Lung (tissue), 12 donors: ENCODE data around the gene ADGRL2. TPM values are rescaled to one million over a fixed set of nuclear protein-coding genes. Genes with fewer than 3 reads are reported as not detected.

Experiments used
- ATAC-seq: fragments of 200-7000 bp; cut with Tn5 transposase; one replicate; pipeline ENCODE4 v1.9.1; 2020; ENCODE audit warnings: moderate number of reproducible peaks; ENCODE audit not compliant: insufficient read depth, low FRiP score
- DNase-seq, 3 donors: peaks; one replicate each; pipeline ENCODE4 v3.0.0-alpha.2; 2013 to 2017
- H3K27ac ChIP-seq, 2 donors: one replicate each; pipeline ENCODE4 v1.5.1; 2013; ENCODE audit warnings: mild to moderate bottlenecking in 2 of 2, moderate library complexity in 2 of 2, control low read depth in 1 of 2, inconsistent platforms in 1 of 2, low read depth in 1 of 2, low read length in 1 of 2
- H3K27me3 ChIP-seq, 3 donors: one replicate each; pipeline ENCODE4 v1.5.1; 2013; ENCODE audit warnings: low read length in 2 of 3; ENCODE audit not compliant: control insufficient read depth in 3 of 3, insufficient read depth in 3 of 3
- H3K36me3 ChIP-seq, 4 donors: one replicate each; pipeline ENCODE4 v1.5.1; 2013; ENCODE audit warnings: low read length in 4 of 4, mild to moderate bottlenecking in 1 of 4, moderate library complexity in 1 of 4; ENCODE audit not compliant: control insufficient read depth in 4 of 4, insufficient read depth in 4 of 4
- H3K4me1 ChIP-seq, 5 donors: one replicate each; pipeline ENCODE4 v1.5.1; 2013; ENCODE audit warnings: low read length in 5 of 5, mild to moderate bottlenecking in 2 of 5, moderate library complexity in 1 of 5; ENCODE audit not compliant: control insufficient read depth in 5 of 5, insufficient read depth in 5 of 5
- H3K4me3 ChIP-seq: one replicate; pipeline ENCODE4 v1.5.1; 2013; ENCODE audit warnings: mild to moderate bottlenecking, control low read depth, moderate library complexity
- H3K9ac ChIP-seq, 2 donors: one replicate each; pipeline ENCODE4 v1.5.1; 2013; ENCODE audit warnings: low read length in 2 of 2, control low read depth in 1 of 2; ENCODE audit not compliant: insufficient read depth in 1 of 2
- H3K9me3 ChIP-seq, 4 donors: one replicate each; pipeline ENCODE4 v1.5.1; 2013; ENCODE audit warnings: low read length in 3 of 4, mild to moderate bottlenecking in 1 of 4, moderate library complexity in 1 of 4; ENCODE audit not compliant: control insufficient read depth in 4 of 4, insufficient read depth in 3 of 4
- WGBS, 2 donors: extraction: QIAGEN DNeasy Blood & Tissue Kit; methylation state at CpG; one replicate each; pipeline ENCODE4 v1.1.7; 2013; 5-methylcytosine and 5-hydroxymethylcytosine counted together
- polyA plus RNA-seq, 2 donors: library from polyadenylated mRNA; stranded (reverse); fragments of 200-250 nt; gene quantifications; one replicate each; pipeline ENCODE4 v1.2.1, GENCODE V29; 2013
- total RNA-seq, 2 donors: library from RNA; depleted of rRNA in 1 of 2; stranded (reverse); fragments of >200 nt in 1 of 2; gene quantifications; one replicate each; pipeline ENCODE4 v1.2.1, GENCODE V29; 2014 to 2021
- TF ChIP-seq, protein P1 (sequence below): IDR thresholded peaks from 2 replicates; pipeline ENCODE4 v1.5.1; 2012; ENCODE audit warnings: mild to moderate bottlenecking; ENCODE audit errors: control extremely low read depth, extremely low read depth
- donor health status: control.
- donor health status: control.
- donor health status: Bipolar disorder and iron deficiency.
- donor health status: healthy.
- donor health status: DM: yes; HTN: yes; CAD: no.

The ADGRL2 gene
- total and polyA plus RNA-seq, 4 donors, result 32.5 to 421 (median 72.1) TPM

DNA sequence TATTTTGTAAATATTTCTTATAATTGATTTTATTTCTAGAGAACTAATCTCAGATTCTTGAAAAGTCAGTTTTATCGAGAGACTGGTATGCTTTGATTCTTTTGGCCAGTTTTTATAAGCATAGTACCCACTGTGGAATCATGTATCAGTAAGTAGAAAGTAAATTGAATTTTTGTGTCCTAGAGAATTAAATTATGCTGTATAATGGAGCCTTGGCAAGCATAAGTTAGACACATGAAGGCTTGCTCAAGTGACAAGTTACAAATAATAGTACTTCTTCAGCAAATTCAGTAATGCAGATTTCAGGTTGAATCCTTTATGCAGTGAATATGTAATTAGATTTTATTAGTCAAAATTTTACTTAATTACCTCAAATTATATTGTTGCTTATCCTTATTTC lies 40.1 kb downstream of the ADGRL2 start:
- ATAC-seq (no peak), DNase-seq (no peak)
- Histone ChIP-seq H3K27me3 (no peaks in the 10 kb centered on the region), H3K27ac (no peak overlapping the region), H3K4me3 (no peak overlapping the region), H3K4me1 (peaks cover 0 to 7% (median 4%) of the 10 kb centered on the region in 5 donors), H3K36me3 (peaks cover 0 to 5% (median under 1%) of the 10 kb centered on the region in 4 donors), H3K9ac (no peak overlapping the region), H3K9me3 (no peaks in the 10 kb centered on the region)
- 90 to 93% methylated on average over 1 of the region's 1 CpG for WGBS, 2 donors
- TF ChIP-seq, protein P1, sequence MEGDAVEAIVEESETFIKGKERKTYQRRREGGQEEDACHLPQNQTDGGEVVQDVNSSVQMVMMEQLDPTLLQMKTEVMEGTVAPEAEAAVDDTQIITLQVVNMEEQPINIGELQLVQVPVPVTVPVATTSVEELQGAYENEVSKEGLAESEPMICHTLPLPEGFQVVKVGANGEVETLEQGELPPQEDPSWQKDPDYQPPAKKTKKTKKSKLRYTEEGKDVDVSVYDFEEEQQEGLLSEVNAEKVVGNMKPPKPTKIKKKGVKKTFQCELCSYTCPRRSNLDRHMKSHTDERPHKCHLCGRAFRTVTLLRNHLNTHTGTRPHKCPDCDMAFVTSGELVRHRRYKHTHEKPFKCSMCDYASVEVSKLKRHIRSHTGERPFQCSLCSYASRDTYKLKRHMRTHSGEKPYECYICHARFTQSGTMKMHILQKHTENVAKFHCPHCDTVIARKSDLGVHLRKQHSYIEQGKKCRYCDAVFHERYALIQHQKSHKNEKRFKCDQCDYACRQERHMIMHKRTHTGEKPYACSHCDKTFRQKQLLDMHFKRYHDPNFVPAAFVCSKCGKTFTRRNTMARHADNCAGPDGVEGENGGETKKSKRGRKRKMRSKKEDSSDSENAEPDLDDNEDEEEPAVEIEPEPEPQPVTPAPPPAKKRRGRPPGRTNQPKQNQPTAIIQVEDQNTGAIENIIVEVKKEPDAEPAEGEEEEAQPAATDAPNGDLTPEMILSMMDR, result no peak

DNA sequence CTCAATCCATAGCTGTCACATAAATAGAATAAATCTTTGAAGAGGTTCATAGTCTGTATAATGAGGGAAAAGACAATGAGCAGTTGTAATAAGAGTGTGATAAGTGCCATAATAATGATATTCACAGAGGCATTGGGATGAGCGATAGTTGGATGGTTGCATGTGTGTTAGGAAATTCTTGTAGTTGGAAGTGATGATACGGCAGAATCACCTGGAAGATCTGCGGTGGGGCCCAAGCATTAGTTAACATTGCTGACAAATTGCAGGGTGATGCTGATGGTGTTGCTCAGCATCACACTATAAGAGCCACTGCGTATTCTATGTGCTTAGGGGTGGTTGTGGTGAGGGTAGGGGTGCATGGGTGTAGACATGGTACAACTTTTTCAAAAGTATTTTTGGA lies 41.1 kb downstream of the ADGRL2 start:
- TF ChIP-seq, protein P1, result no peak
- 68 to 72% methylated on average over 4 of the region's 4 CpGs for WGBS, 2 donors
- Histone ChIP-seq H3K9ac (no peak overlapping the region), H3K27ac (no peak overlapping the region), H3K36me3 (peaks cover 0 to 5% (median under 1%) of the 10 kb centered on the region in 4 donors), H3K27me3 (no peaks in the 10 kb centered on the region), H3K4me1 (peaks cover 0 to 3% (median 0%) of the 10 kb centered on the region in 5 donors), H3K4me3 (no peak overlapping the region), H3K9me3 (no peaks in the 10 kb centered on the region)
- ATAC-seq, result no peak
- DNase-seq, result no peak

DNA sequence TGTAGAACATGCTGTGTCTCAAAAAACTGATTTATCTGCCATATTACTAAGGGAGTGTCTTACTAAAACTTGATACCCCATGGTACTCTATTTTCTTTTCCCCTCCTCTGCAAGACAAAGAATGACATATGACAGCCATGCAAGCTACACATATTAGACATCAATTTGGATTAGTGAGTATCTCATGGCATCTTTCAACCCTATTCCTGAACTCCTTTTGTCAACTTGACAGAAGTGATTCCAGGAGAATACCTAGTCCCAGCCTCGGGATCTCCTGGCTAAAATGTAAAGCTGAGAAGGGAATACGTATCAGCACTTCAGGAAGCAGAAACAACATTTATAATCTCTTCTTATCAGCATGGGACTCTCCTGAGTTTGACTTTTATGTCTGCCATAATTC lies 43.7 kb downstream of the ADGRL2 start:
- 69 to 77% methylated on average over 2 of the region's 2 CpGs for WGBS, 2 donors
- H3K27me3 ChIP-seq, result no peaks in the 10 kb centered on the region
- peaks cover 0 to 14% (median 0%) of the 10 kb centered on the region in 5 donors for H3K4me1 ChIP-seq
- DNase-seq (no peak), ATAC-seq (no peak)
- no peak overlapping the region for H3K27ac ChIP-seq
- H3K4me3 ChIP-seq, result no peak overlapping the region
- no peak overlapping the region for H3K9ac ChIP-seq
- TF ChIP-seq, protein P1, result no peak
- peaks cover 0 to 5% (median under 1%) of the 10 kb centered on the region in 4 donors for H3K36me3 ChIP-seq
- no peaks in the 10 kb centered on the region for H3K9me3 ChIP-seq

DNA sequence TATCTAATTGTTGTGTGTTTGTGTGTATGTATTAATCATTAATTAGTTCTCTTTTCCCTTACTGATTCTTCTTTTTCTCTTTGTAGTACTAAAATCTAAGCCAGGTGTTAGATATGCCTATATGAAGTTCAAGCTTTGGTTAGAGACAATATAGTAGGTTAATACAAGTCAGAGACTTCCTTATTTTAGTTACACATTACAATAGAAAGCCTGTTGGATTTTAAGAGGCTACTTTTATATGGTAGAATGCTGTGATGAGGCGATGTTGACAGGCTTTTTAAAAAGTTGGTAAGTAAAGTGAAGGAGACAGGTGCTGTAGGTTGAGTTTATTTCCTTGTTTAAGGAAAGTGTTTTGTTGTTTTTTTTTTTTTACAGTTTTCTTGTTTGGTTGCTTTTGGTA lies 45.9 kb downstream of the ADGRL2 start:
- Histone ChIP-seq H3K27me3 (no peaks in the 10 kb centered on the region), H3K36me3 (peaks cover 0 to 6% (median under 1%) of the 10 kb centered on the region in 4 donors), H3K4me3 (no peak overlapping the region), H3K27ac (no peak overlapping the region), H3K9me3 (no peaks in the 10 kb centered on the region), H3K4me1 (peaks cover 0 to 17% (median 0%) of the 10 kb centered on the region in 5 donors), H3K9ac (no peak overlapping the region)
- TF ChIP-seq, protein P1, result no peak
- ATAC-seq, result no peak
- no peak for DNase-seq
- WGBS, 2 donors, result 83 to 93% methylated on average over 1 of the region's 1 CpG
